ENCODE results near the gene NEGR1. TPM values are rescaled to one million over a fixed set of nuclear protein-coding genes. Genes with fewer than 3 reads are reported as not detected.

The NEGR1 gene
- total and polyA plus RNA-seq, 10 donors: 0.07 to 1.3 (median 0.54) TPM

GRCh38 chr1:72296501-72296900 is 14.2 kb upstream of the NEGR1 start:
- Histone ChIP-seq H3K4me3 (no peak overlapping the region), H3K4me1 (no peaks in the 10 kb centered on the region), H3K9me3 (no peaks in the 10 kb centered on the region), H3K27ac (no peak overlapping the region), H3K27me3 (replicated peaks in 1 of 7) (no peaks in the 10 kb centered on the region), H3K36me3 (no peaks in the 10 kb centered on the region)
- 77 to 87% (median 85%) methylated on average over 2 of the region's 2 CpGs for WGBS, 5 donors
- TF ChIP-seq CTCF (IDR thresholded peaks at IDR 0.05 in 8 of 11, conservative IDR thresholded peaks at IDR 0.05 in 3 of 11) (no peak), POLR2AphosphoS5 (IDR thresholded peaks at IDR 0.05) (no peak), POLR2A (IDR thresholded peaks at IDR 0.05) (no peak)
- DNase-seq: no peak
- intact Hi-C loops (cut with DNase I; ENCODE audit: low total_unique reads): no loop called here

- Histone ChIP-seq H3K4me1 (peaks cover 6 to 17% (median 14%) of the 10 kb centered on the region in 6 donors), H3K36me3 (no peaks in the 10 kb centered on the region), H3K9me3 (no peaks in the 10 kb centered on the region), H3K27me3 (replicated peaks in 1 of 7) (peaks cover 0 to 18% (median 0%) of the 10 kb centered on the region in 7 donors), H3K4me3 (no peak overlapping the region), H3K27ac (no peak overlapping the region)
- no peak for DNase-seq
- TF ChIP-seq CTCF (IDR thresholded peaks at IDR 0.05 in 8 of 11, conservative IDR thresholded peaks at IDR 0.05 in 3 of 11) (no peak), POLR2A (IDR thresholded peaks at IDR 0.05) (no peak), POLR2AphosphoS5 (IDR thresholded peaks at IDR 0.05) (no peak)
- intact Hi-C loops (cut with DNase I; ENCODE audit: low total_unique reads): no loop called here
Measured at GRCh38 chr1:72288886-72289285, 6.5 kb upstream of the NEGR1 start.

- H3K27ac ChIP-seq: no peak overlapping the region
- no peaks in the 10 kb centered on the region for H3K36me3 ChIP-seq
- TF ChIP-seq POLR2AphosphoS5 (IDR thresholded peaks at IDR 0.05): no peak
- TF ChIP-seq POLR2A (IDR thresholded peaks at IDR 0.05): no peak
- no peak for TF ChIP-seq CTCF (IDR thresholded peaks at IDR 0.05 in 8 of 11, conservative IDR thresholded peaks at IDR 0.05 in 3 of 11)
- H3K27me3 ChIP-seq (replicated peaks in 1 of 7): peaks cover 0 to 43% (median 0%) of the 10 kb centered on the region in 7 donors
- H3K4me1 ChIP-seq: peaks cover 7 to 37% (median 26%) of the 10 kb centered on the region in 6 donors
- intact Hi-C loops (cut with DNase I; ENCODE audit: low total_unique reads): no loop called here
- WGBS, 5 donors: 64 to 77% (median 70%) methylated on average over 4 of the region's 4 CpGs
- no peak overlapping the region for H3K4me3 ChIP-seq
- DNase-seq: no peak
- no peaks in the 10 kb centered on the region for H3K9me3 ChIP-seq
Measured at GRCh38 chr1:72286401-72286800, 4.1 kb upstream of the NEGR1 start.

GRCh38 chr1:72285074-72285425 is 2.7 kb upstream of the NEGR1 start:
- H3K36me3 ChIP-seq: no peaks in the 10 kb centered on the region
- no peak for DNase-seq
- TF ChIP-seq CTCF (IDR thresholded peaks at IDR 0.05 in 8 of 11, conservative IDR thresholded peaks at IDR 0.05 in 3 of 11) (no peak), POLR2A (IDR thresholded peaks at IDR 0.05) (no peak), POLR2AphosphoS5 (IDR thresholded peaks at IDR 0.05) (no peak)
- H3K9me3 ChIP-seq: no peaks in the 10 kb centered on the region
- 0 to 3% (median 1%) methylated on average over 3 of the region's 3 CpGs for WGBS, 5 donors
- peak overlapping the region in 1 of 8 donors; percentile 75 for H3K27ac ChIP-seq
- peaks cover 7 to 40% (median 26%) of the 10 kb centered on the region in 6 donors for H3K4me1 ChIP-seq
- peak overlapping the region in 6 of 8 donors; percentile 45 to 77 (median 65) for H3K4me3 ChIP-seq
- H3K27me3 ChIP-seq (replicated peaks in 1 of 7): peaks cover 0 to 45% (median 0%) of the 10 kb centered on the region in 7 donors
- intact Hi-C loops (cut with DNase I; ENCODE audit: low total_unique reads): no loop called here
